HepG2 (cell line): ENCODE measurements around the gene IFT52. TPM values are rescaled to one million over a fixed set of nuclear protein-coding genes. Genes with fewer than 3 reads are reported as not detected.

Experiments
- ARNT ChIP-seq: fragments of 450-650 bp; IDR thresholded peaks from 2 replicates; pipeline ENCODE4 v1.6.1; 2017
- ATF7 ChIP-seq, 2 experiments: fragments of 450-650 bp in 1 of 2; sonication (generic) in 1 of 2; formaldehyde crosslinking in 1 of 2; IDR thresholded peaks; 2 replicates each; pipeline versions ENCODE4 v1.4.0 to v1.6.1; 2016 to 2020; ENCODE audit warnings: antibody characterized with exemption in 1 of 2, mild to moderate bottlenecking in 1 of 2, missing genetic modification reagents in 1 of 2
- ATF7-NPFF ChIP-seq: sonication (generic); formaldehyde crosslinking; IDR thresholded peaks from 2 replicates; pipeline ENCODE4 v1.8.1; 2023; ENCODE audit warnings: mild to moderate bottlenecking, low read depth, missing genetic modification reagents, moderate library complexity
- ATM ChIP-seq: fragments of 450-650 bp; IDR thresholded peaks from 2 replicates; pipeline ENCODE4 v1.7.1; 2017; ENCODE audit warnings: mild to moderate bottlenecking, borderline replicate concordance
- DPF2 ChIP-seq: sonication (generic); formaldehyde crosslinking; IDR thresholded peaks from 2 replicates; pipeline ENCODE4 v1.4.0; 2020; ENCODE audit warnings: mild to moderate bottlenecking, low read depth, missing genetic modification reagents, borderline replicate concordance
- EHMT2 ChIP-seq: fragments of 200-600 bp; sonication (generic); IDR thresholded peaks from 2 replicates; pipeline ENCODE4 v1.7.0; 2017; ENCODE audit warnings: antibody characterized with exemption, low read depth, low read length, borderline replicate concordance
- ELF4 ChIP-seq: sonication (generic); formaldehyde crosslinking; IDR thresholded peaks from 2 replicates; pipeline ENCODE4 v1.5.0; 2020; ENCODE audit warnings: missing genetic modification reagents, mild to moderate bottlenecking, moderate library complexity, borderline replicate concordance
- ETV5 ChIP-seq: IDR thresholded peaks from 2 replicates; pipeline ENCODE4 v1.6.1; 2018; ENCODE audit warnings: missing biosample characterization, missing genetic modification reagents, inconsistent platforms, borderline replicate concordance
- FOXO1 ChIP-seq: sonication (generic); formaldehyde crosslinking; IDR thresholded peaks from 2 replicates; pipeline ENCODE4 v1.4.0; 2020; ENCODE audit warnings: missing genetic modification reagents
- GMEB2 ChIP-seq: IDR thresholded peaks from 2 replicates; pipeline ENCODE4 v1.6.1; 2016; ENCODE audit warnings: missing biosample characterization, missing genetic modification reagents, low read depth
- KMT2B ChIP-seq: IDR thresholded peaks from 2 replicates; pipeline ENCODE4 v1.6.1; 2016; ENCODE audit warnings: missing genetic modification reagents, missing compliant biosample characterization
- NFE2L1 ChIP-seq: sonication (generic); formaldehyde crosslinking; IDR thresholded peaks from 2 replicates; pipeline ENCODE4 v1.4.0; 2020; ENCODE audit warnings: missing genetic modification reagents, mild to moderate bottlenecking, borderline replicate concordance
- RARA ChIP-seq: IDR thresholded peaks from 2 replicates; pipeline ENCODE4 v1.6.1; 2016; ENCODE audit warnings: missing genetic modification reagents, missing compliant biosample characterization
- RBFOX2 ChIP-seq: fragments of 200-400 bp; formaldehyde crosslinking; IDR thresholded peaks from 2 replicates; pipeline ENCODE4 v1.6.1; 2017; ENCODE audit warnings: low read depth, mild to moderate bottlenecking, low read length
- SIN3A ChIP-seq: IDR thresholded peaks from 2 replicates; pipeline ENCODE4 v1.6.1; 2011; ENCODE audit warnings: low read depth, mild to moderate bottlenecking, control low read depth, low read length, borderline replicate concordance
- SP4 ChIP-seq: sonication (generic); formaldehyde crosslinking; IDR thresholded peaks from 2 replicates; pipeline ENCODE4 v1.8.1; 2023; ENCODE audit warnings: mild to moderate bottlenecking, missing genetic modification reagents
- SRSF4 ChIP-seq: fragments of 200-400 bp; formaldehyde crosslinking; IDR thresholded peaks from one replicate; pipeline ENCODE4 v1.6.1; 2018; ENCODE audit warnings: mild to moderate bottlenecking, low read depth, low read length, moderate library complexity; ENCODE audit not compliant: poor library complexity, severe bottlenecking
- ZFP41 ChIP-seq: sonication (generic); formaldehyde crosslinking; IDR thresholded peaks from 2 replicates; pipeline ENCODE4 v1.4.0; 2020; ENCODE audit warnings: mild to moderate bottlenecking, missing genetic modification reagents, borderline replicate concordance
- ZFP82 ChIP-seq: sonication (generic); formaldehyde crosslinking; IDR thresholded peaks from 2 replicates; pipeline ENCODE4 v1.5.1; 2020; ENCODE audit warnings: mild to moderate bottlenecking, missing genetic modification reagents, borderline replicate concordance
- ZNF121 ChIP-seq: sonication (generic); formaldehyde crosslinking; IDR thresholded peaks from 2 replicates; pipeline ENCODE4 v1.5.0; 2020; ENCODE audit warnings: mild to moderate bottlenecking, missing genetic modification reagents
- ZNF207 ChIP-seq: fragments of 450-650 bp; IDR thresholded peaks from 2 replicates; pipeline ENCODE4 v1.6.1; 2016; ENCODE audit warnings: antibody characterized with exemption, borderline replicate concordance
- ZNF260 ChIP-seq: sonication (generic); formaldehyde crosslinking; IDR thresholded peaks from 2 replicates; pipeline ENCODE4 v1.4.0; 2020; ENCODE audit warnings: missing genetic modification reagents, low read depth, mild to moderate bottlenecking, borderline replicate concordance
- ZNF615 ChIP-seq: sonication (generic); formaldehyde crosslinking; IDR thresholded peaks from 2 replicates; pipeline ENCODE4 v1.5.0; 2020; ENCODE audit warnings: mild to moderate bottlenecking, missing genetic modification reagents, borderline replicate concordance
- ZNF839 ChIP-seq: sonication (generic); formaldehyde crosslinking; IDR thresholded peaks from 2 replicates; pipeline ENCODE4 v1.4.0; 2020; ENCODE audit warnings: missing genetic modification reagents, mild to moderate bottlenecking, borderline replicate concordance
- ZXDC ChIP-seq: sonication (generic); formaldehyde crosslinking; IDR thresholded peaks from 2 replicates; pipeline ENCODE4 v1.5.0; 2020; ENCODE audit warnings: mild to moderate bottlenecking, missing genetic modification reagents
- polyA plus RNA-seq, 8 experiments: library from polyadenylated mRNA; depleted of rRNA in 3 of 8; stranded (reverse) in 7 of 8; unstranded in 1 of 8; fragments of >200 nt; fragmentation: Illumina TruSeq in 4 of 8; extraction: Trizol in 4 of 8; gene quantifications; 2 replicates each; pipeline versions ENCODE4 v1.2.1 to v1.2.3, GENCODE V29; 2011 to 2016; ENCODE audit warnings: low read depth in 4 of 8, missing spikeins in 1 of 8, mixed read lengths in 1 of 8; ENCODE audit not compliant: insufficient read depth in 1 of 8
- total RNA-seq, 5 experiments: library from RNA; depleted of rRNA; stranded (reverse); fragments of >200 nt; fragmentation: Illumina TruSeq; extraction: Trizol; gene quantifications; 2 replicates each; pipeline ENCODE4 v1.2.3, GENCODE V29; 2016; ENCODE audit warnings: low read depth in 1 of 5

Gene IFT52
- total and polyA plus RNA-seq, 2 of the 13 experiments (the other 11 are each of a cell fraction or from before 2014, with no cell fraction given), result 48.0 to 64.0 TPM

GRCh38 chr20:43559147-43559987 lies 31.4 kb upstream of the IFT52 start (continued):
- TF ChIP-seq ZXDC, result 0 out of 2 replicates have a peak, but pooled peaks have one; percentile 15
- TF ChIP-seq ZNF207, result 0 out of 2 replicates have a peak, but pooled peaks have one; percentile 54
- TF ChIP-seq ATM, result peak; percentile 59; the same call in 1 of the 2 replicates
- TF ChIP-seq RARA, result peak; percentile 14; the same call in 1 of the 2 replicates
- TF ChIP-seq GMEB2 (CRISPR knock-in tag), result no peak
- 0 out of 2 replicates have a peak, but pooled peaks have one; percentile 54 for TF ChIP-seq ZNF260 (CRISPR knock-in tag)
- 0 out of 2 replicates have a peak, but pooled peaks have one; percentile 35 for TF ChIP-seq NFE2L1
- TF ChIP-seq DPF2, result no peak; the same call in 1 of the 2 replicates
- TF ChIP-seq RBFOX2, result peak; percentile 63
- TF ChIP-seq ETV5 (CRISPR knock-in tag), result peak; percentile 5; the same call in 1 of the 2 replicates
- no peak for TF ChIP-seq ARNT
- peak; percentile 25; the same call in 1 of the 2 replicates for TF ChIP-seq SP4 (CRISPR knock-in tag)
- TF ChIP-seq FOXO1 (CRISPR knock-in tag), result 0 out of 2 replicates have a peak, but pooled peaks have one; percentile 6
- no peak for TF ChIP-seq ELF4 (CRISPR knock-in tag)
- 0 out of 2 replicates have a peak, but pooled peaks have one; percentile 26 for TF ChIP-seq KMT2B (CRISPR knock-in tag)
- no peak for TF ChIP-seq SRSF4
- 0 out of 2 replicates have a peak, but pooled peaks have one; percentile 49 for TF ChIP-seq ZNF839 (CRISPR knock-in tag)
- no peak for TF ChIP-seq SIN3A
- TF ChIP-seq ATF7 (IDR thresholded peaks at IDR 0.05), result peak; percentile 41; the same call in 1 of the 2 replicates
- no peak for TF ChIP-seq ATF7 (CRISPR knock-in tag; IDR thresholded peaks at IDR 0.05)
- no peak for TF ChIP-seq ATF7-NPFF (CRISPR knock-in tag)
- peak; percentile 9; the same call in 1 of the 2 replicates for TF ChIP-seq ZNF615
- no peak for TF ChIP-seq EHMT2
- TF ChIP-seq ZNF121 (CRISPR knock-in tag), result no peak
- 0 out of 2 replicates have a peak, but pooled peaks have one; percentile 2 for TF ChIP-seq ZFP82 (CRISPR knock-in tag)
- 0 out of 2 replicates have a peak, but pooled peaks have one; percentile 62 for TF ChIP-seq ZFP41 (CRISPR knock-in tag)
